Cardiac fibroblast (primary cell): ENCODE data around the gene GPR107.

Experiments
- DNase-seq, 2 donors: peaks; one replicate each; pipeline versions ENCODE4 v3.0.0 to v3.0.0-alpha.2; 2010; ENCODE audit warnings: low read depth in 2 of 2
- H3K4me3 ChIP-seq, 2 donors: replicated peaks in 1 of 2; 1 replicate in 1 of 2; 2 replicates in 1 of 2; pipeline ENCODE4 v1.5.1; 2011; ENCODE audit warnings: low read depth in 2 of 2, low read length in 2 of 2, mild to moderate bottlenecking in 2 of 2, moderate library complexity in 1 of 2
- TF ChIP-seq, protein P1 (sequence below): IDR thresholded peaks from one replicate; pipeline ENCODE4 v1.5.1; 2011; ENCODE audit warnings: low read depth, mild to moderate bottlenecking, low read length, inconsistent platforms

The GPR107 gene

DNA sequence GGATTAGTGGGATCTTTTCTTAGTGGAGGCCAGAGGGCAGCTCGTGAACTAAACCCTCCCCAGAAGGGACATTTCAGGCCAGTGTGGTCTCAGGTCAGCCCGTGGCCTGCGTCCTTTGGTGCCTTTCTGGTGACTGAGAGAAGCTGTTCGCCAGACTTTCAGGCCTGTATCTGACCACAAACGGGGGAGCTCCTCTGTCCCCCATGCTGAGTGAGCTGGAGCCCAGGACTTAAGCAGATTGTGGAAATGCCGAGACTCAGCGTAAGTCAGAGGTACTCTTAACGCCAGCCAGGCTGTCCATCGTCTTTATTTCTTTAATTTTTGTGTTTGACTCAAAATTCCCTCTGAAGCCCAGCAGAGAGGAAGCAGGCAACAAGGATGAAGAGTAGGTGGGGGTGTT lies 63.7 kb downstream of the GPR107 start:
- no peak for DNase-seq
- H3K4me3 ChIP-seq = no peak overlapping the region
- TF ChIP-seq, protein P1, sequence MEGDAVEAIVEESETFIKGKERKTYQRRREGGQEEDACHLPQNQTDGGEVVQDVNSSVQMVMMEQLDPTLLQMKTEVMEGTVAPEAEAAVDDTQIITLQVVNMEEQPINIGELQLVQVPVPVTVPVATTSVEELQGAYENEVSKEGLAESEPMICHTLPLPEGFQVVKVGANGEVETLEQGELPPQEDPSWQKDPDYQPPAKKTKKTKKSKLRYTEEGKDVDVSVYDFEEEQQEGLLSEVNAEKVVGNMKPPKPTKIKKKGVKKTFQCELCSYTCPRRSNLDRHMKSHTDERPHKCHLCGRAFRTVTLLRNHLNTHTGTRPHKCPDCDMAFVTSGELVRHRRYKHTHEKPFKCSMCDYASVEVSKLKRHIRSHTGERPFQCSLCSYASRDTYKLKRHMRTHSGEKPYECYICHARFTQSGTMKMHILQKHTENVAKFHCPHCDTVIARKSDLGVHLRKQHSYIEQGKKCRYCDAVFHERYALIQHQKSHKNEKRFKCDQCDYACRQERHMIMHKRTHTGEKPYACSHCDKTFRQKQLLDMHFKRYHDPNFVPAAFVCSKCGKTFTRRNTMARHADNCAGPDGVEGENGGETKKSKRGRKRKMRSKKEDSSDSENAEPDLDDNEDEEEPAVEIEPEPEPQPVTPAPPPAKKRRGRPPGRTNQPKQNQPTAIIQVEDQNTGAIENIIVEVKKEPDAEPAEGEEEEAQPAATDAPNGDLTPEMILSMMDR = no peak

- H3K4me3 ChIP-seq = no peak overlapping the region
- TF ChIP-seq, protein P1 = no peak
- peak; percentile 56 to 69 for DNase-seq
Observed at GRCh38 chr9:130117816-130118632, 64.3 kb downstream of the GPR107 start.

- H3K4me3 ChIP-seq = no peak overlapping the region
- TF ChIP-seq, protein P1 = no peak
Observed at GRCh38 chr9:130118841-130119518, 65.3 kb downstream of the GPR107 start.

GRCh38 chr9:130119519-130120298 lies 66.0 kb downstream of the GPR107 start:
- H3K4me3 ChIP-seq = no peak overlapping the region
- DNase-seq = no peak
- TF ChIP-seq, protein P1 = no peak

More at GRCh38 chr9:130118841-130119518, 65.3 kb downstream of the GPR107 start:
- peak in 1 of 2 donors; percentile 19 for DNase-seq

DNA sequence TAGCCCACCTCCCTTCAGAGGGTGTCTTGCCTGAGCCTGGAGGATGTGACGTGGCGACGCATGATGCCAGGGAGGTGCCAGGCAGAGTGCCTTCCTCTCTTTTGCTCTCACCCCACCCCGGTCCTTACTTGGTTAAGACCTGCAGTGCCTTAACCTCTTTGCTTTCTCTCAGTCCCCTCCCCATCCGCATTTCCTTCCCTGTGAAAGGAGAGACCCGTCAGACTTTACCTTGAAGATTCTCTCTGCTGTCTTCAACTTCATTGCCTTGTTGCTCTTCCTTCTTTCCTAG lies 66.5 kb downstream of the GPR107 start:
- DNase-seq = no peak
- TF ChIP-seq, protein P1 = no peak
- H3K4me3 ChIP-seq = no peak overlapping the region

DNA sequence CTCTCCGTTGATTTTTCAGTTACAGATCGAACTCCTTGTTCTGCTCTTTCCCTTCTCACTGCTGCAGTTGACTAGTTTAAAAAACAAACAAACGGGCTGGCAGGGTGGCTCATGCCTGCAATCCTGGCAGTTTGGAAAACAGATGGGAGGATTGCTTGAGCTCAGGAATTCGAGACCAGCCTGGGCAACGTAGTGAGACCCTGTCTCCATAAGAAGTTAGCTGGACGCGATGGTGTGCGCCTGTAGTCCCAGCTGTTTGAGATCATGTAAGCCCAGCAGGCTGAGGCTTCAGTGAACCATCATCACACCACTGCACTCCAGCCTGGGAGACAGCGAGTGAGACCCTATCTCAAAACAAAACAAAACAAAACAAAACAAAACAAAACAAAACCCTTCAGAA lies 67.1 kb downstream of the GPR107 start:
- TF ChIP-seq, protein P1 = no peak
- DNase-seq = no peak
- H3K4me3 ChIP-seq = no peak overlapping the region
